NB4 (cell line): ENCODE data around the gene U2AF2.

ENCODE experiments used
- CTCF ChIP-seq: IDR thresholded peaks from one replicate; pipeline ENCODE4 v1.5.1; 2012; ENCODE audit warnings: low read depth, low read length
- POLR2A ChIP-seq: IDR thresholded peaks from 2 replicates; pipeline ENCODE4 v1.6.1; 2011; ENCODE audit warnings: mild to moderate bottlenecking; ENCODE audit not compliant: insufficient read length; ENCODE audit errors: extremely low read depth

DNA sequence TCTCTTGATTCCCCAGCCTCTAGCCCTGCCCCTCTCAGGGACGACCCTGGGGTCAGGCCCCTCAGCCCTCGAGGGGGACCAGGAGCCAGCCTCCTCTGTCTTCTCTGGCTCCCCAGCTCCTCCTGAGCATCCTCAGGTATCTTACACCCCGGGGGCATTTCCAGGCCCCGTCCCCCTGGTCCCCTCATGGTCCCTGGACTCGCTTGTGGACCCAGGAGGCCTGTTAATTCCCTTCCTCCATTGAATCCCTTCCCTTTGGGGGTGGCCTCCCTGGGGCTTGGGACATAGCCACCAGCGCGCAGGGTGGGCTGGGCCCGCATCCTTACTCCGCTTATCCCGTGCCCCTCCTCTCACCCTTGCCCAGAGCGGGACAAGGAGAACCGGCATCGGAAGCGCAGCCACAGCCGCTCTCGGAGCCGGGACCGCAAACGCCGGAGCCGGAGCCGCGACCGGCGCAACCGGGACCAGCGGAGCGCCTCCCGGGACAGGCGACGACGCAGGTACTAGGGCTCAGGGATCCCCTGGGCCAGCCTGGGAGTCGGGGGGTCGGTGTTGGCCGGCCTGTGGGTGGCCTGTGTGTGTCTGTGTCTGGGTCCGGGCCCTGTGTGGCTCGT, 4.1 kb downstream of the U2AF2 start:
- no peak for TF ChIP-seq CTCF
- TF ChIP-seq POLR2A = no peak
